Nephron progenitor cell (in vitro differentiated cells): ENCODE measurements around the gene PLXNC1.

Source experiments
- DNase-seq: peaks from one replicate; pipeline ENCODE4 v3.0.0; 2021
- H3K27ac Mint-ChIP-seq: 2 replicates; pipeline ENCODE4 v1.8.0; 2021; ENCODE audit warnings: mild to moderate bottlenecking, moderate library complexity, mixed read lengths
- H3K27me3 Mint-ChIP-seq: 2 replicates; pipeline ENCODE4 v1.8.0; 2021; ENCODE audit warnings: mild to moderate bottlenecking, low read depth, mixed read lengths; ENCODE audit not compliant: poor library complexity
- H3K36me3 Mint-ChIP-seq: 2 replicates; pipeline ENCODE4 v1.8.0; 2021; ENCODE audit warnings: low read depth, mixed read lengths
- H3K4me1 Mint-ChIP-seq: 2 replicates; pipeline ENCODE4 v1.8.0; 2021; ENCODE audit warnings: mixed read lengths
- H3K4me3 Mint-ChIP-seq: 2 replicates; pipeline ENCODE4 v1.8.0; 2021; ENCODE audit warnings: mild to moderate bottlenecking, moderate library complexity, mixed read lengths
- H3K9me3 Mint-ChIP-seq: 2 replicates; pipeline ENCODE4 v1.8.0; 2021; ENCODE audit warnings: mild to moderate bottlenecking, moderate library complexity, mixed read lengths
- TF ChIP-seq, protein P1 (sequence below): fragments of 200-600 bp; sonication (generic); IDR thresholded peaks from 2 replicates; pipeline ENCODE4 v1.5.0; 2021; ENCODE audit warnings: antibody characterized with exemption

Gene PLXNC1

DNA sequence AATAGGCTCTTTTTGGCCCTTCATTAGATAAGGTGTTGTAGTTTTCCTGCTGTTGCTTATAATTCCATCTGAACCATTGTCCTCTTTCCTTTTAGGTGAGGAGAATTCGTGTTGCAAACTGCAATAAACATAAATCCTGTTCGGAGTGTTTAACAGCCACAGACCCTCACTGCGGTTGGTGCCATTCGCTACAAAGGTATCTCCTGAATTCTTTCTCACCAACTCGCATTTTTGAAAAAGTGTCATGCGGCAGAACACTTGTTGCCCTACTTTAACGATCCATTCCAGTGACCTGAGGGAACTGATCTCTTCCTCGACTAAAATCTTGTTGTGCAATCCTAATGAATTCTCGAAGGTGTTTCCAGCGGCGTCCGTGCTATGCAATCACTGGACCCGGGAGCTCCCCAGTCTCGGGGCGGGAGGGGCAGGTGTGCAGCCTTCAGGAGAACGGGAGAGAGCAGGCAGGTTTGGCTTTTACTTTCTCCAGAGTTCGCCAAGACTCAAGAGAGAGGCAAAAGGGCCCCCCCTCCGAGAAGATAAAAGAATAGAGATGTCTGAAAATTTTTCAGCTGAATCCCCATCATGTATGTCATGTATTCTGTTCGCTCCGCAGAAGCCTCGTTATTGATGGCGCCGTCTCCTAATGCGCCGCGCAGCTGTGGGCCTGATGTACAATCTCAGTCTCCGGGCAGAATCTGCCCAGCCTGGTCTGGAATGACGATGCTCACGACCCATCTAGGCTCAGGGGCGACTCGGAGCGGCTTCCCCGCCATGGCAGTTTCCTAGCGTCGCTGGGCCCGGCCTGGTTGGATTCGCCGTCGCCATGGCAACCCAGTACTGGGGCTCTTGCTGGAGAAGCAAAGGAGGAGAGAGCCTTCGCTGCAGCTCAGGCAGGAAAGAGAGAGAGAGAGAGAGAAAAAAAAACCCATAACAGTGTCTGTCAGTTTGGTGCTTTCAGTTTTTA lies 38.2 kb downstream of the PLXNC1 start:
- H3K36me3 Mint-ChIP-seq = no peaks in the 10 kb centered on the region
- TF ChIP-seq, protein P1, sequence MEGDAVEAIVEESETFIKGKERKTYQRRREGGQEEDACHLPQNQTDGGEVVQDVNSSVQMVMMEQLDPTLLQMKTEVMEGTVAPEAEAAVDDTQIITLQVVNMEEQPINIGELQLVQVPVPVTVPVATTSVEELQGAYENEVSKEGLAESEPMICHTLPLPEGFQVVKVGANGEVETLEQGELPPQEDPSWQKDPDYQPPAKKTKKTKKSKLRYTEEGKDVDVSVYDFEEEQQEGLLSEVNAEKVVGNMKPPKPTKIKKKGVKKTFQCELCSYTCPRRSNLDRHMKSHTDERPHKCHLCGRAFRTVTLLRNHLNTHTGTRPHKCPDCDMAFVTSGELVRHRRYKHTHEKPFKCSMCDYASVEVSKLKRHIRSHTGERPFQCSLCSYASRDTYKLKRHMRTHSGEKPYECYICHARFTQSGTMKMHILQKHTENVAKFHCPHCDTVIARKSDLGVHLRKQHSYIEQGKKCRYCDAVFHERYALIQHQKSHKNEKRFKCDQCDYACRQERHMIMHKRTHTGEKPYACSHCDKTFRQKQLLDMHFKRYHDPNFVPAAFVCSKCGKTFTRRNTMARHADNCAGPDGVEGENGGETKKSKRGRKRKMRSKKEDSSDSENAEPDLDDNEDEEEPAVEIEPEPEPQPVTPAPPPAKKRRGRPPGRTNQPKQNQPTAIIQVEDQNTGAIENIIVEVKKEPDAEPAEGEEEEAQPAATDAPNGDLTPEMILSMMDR = no peak
- H3K27ac Mint-ChIP-seq = no peak overlapping the region
- no peak overlapping the region for H3K4me3 Mint-ChIP-seq
- peaks cover 8% of the 10 kb centered on the region for H3K4me1 Mint-ChIP-seq
- DNase-seq = peak; percentile 93
- H3K27me3 Mint-ChIP-seq = peaks cover 12% of the 10 kb centered on the region
- H3K9me3 Mint-ChIP-seq = no peaks in the 10 kb centered on the region

DNA sequence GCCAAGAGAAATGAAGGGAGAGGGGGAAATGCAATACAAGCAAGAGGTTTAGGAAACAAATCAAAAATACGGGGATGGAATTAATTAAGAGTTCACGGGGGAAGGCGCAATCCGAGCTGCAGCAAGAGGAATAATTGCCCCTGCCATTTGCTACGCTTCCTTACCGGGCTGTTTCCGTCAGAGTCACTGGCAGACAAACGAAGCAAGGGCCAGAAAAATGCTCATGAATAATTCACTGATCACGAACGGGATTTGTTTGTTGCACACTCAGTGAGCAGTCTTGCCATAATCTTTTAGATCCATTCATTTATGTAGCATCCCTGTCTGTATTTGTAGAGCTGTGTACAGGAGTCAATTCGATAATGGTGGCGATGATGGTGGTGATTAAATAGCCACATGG lies 39.0 kb downstream of the PLXNC1 start:
- H3K4me1 Mint-ChIP-seq = peaks cover 8% of the 10 kb centered on the region
- peaks cover 12% of the 10 kb centered on the region for H3K27me3 Mint-ChIP-seq
- H3K9me3 Mint-ChIP-seq = no peaks in the 10 kb centered on the region
- no peak overlapping the region for H3K27ac Mint-ChIP-seq
- H3K4me3 Mint-ChIP-seq = no peak overlapping the region
- DNase-seq = no peak
- no peaks in the 10 kb centered on the region for H3K36me3 Mint-ChIP-seq
- TF ChIP-seq, protein P1 = no peak

DNA sequence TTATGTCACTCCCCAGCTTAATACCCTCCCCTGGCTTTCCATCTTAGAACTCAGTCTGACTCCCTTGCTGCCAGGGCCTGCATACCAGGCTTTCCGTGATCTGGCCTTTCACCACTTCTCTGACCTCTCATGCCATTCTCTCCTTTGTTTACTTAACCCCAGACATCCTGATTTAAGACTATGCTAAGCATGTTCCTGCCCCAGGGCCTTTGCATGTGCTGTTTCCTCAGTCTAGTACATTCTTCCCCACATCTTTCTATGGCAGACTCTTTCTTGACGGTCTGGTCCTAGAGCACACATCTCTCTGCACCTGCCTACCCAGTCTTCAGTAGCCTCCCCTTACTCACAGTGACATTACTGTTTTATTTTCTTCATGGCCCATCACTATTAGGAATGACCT lies 42.2 kb downstream of the PLXNC1 start:
- TF ChIP-seq, protein P1 = no peak
- Mint-ChIP-seq H3K27ac (no peak overlapping the region), H3K4me3 (no peak overlapping the region), H3K9me3 (peaks cover 19% of the 10 kb centered on the region), H3K27me3 (peaks cover 8% of the 10 kb centered on the region), H3K36me3 (peaks cover 4% of the 10 kb centered on the region), H3K4me1 (no peaks in the 10 kb centered on the region)
- no peak for DNase-seq

DNA sequence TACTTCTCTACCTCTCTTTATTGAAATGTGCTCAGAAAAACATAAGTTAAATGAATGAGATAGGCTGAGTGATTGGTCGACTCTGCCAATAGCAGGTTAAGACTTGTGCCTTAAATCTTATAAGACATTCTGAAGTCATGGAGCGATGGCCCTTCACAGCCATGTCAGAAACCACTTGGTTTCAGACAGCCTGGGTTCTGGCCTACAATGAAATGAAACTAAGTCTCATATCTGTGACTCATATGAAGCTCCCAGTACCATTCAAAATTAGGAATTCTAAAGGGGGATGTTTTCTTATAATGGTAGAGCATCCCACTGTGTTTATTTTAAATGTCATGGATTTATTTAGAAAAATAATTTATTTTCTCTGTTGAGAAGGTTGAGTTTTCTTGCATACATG lies 42.6 kb downstream of the PLXNC1 start:
- TF ChIP-seq, protein P1 = no peak
- Mint-ChIP-seq H3K4me1 (no peaks in the 10 kb centered on the region), H3K27me3 (peaks cover 8% of the 10 kb centered on the region), H3K27ac (no peak overlapping the region), H3K9me3 (peaks cover 23% of the 10 kb centered on the region), H3K4me3 (no peak overlapping the region), H3K36me3 (peaks cover 4% of the 10 kb centered on the region)
- DNase-seq = no peak

DNA sequence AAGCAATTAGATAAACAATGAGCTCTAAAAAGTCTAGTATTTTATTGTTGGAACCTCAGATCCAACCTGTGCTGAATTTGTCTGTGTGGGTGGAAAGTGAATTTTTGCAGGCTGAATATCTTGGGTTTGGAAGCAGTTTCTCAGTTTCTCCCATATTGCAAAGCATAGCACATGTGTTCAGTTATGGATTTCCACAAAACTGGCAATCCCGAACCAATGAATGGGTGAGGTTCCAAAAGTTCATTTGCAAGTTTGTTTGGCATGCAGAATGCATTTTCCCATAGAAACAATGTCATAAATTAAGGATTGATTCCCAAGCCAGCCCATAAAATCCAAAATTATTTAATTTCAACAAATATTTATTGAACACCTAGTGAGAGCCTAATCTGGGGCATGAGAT lies 43.4 kb downstream of the PLXNC1 start:
- Mint-ChIP-seq H3K36me3 (peaks cover 4% of the 10 kb centered on the region), H3K9me3 (peaks cover 27% of the 10 kb centered on the region), H3K4me1 (no peaks in the 10 kb centered on the region), H3K27ac (no peak overlapping the region), H3K27me3 (peaks cover 2% of the 10 kb centered on the region), H3K4me3 (no peak overlapping the region)
- no peak for DNase-seq
- TF ChIP-seq, protein P1 = no peak

DNA sequence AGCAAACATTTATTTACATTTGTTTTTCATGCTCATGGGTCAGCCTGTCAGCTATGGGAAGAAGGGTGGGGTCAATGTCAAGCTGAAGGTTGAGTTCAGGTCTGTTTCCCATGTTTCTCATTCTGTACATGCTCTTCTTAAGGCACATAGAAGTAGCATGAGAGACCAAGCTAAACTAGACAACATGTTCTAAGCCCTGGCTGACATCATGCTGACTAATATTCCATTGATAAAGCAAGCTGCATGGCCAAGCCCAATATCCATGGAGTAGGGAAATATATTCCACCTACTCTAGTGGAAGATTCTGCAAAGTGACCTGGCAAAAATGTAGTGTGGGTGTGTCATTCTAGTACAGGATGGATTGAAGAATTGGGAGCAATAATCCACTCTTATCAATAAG lies 44.1 kb downstream of the PLXNC1 start:
- H3K27me3 Mint-ChIP-seq = peaks cover 2% of the 10 kb centered on the region
- H3K4me1 Mint-ChIP-seq = no peaks in the 10 kb centered on the region
- no peak overlapping the region for H3K27ac Mint-ChIP-seq
- peaks cover 34% of the 10 kb centered on the region for H3K9me3 Mint-ChIP-seq
- peaks cover 4% of the 10 kb centered on the region for H3K36me3 Mint-ChIP-seq
- no peak overlapping the region for H3K4me3 Mint-ChIP-seq
- DNase-seq = no peak
- TF ChIP-seq, protein P1 = no peak
